Activated CD8-positive, alpha-beta T cell treated with anti-CD3 and anti-CD28 coated beads for 36 hours (primary cell): Measurements from ENCODE around the gene DHFR. TPM values are rescaled to one million over a fixed set of nuclear protein-coding genes. Genes with fewer than 3 reads are reported as not detected.

ENCODE experiments used
- ATAC-seq: fragments of 200-7000 bp; cut with Tn5 transposase; one replicate; pipeline ENCODE4 v1.10.0; 2021; ENCODE audit warnings: mild to moderate bottlenecking, moderate library complexity
- CTCF ChIA-PET: fragments of 350-600 bp; sonication (Branson Sonifier 250); formaldehyde crosslinking; loops from one replicate; lab custom pipeline; 2021; ENCODE audit warnings: antibody characterized with exemption; lab: Charles Lee
- POLR2A ChIA-PET: fragments of 350-600 bp; sonication (Branson Sonifier 250); formaldehyde crosslinking; loops from one replicate; lab custom pipeline; 2021; ENCODE audit warnings: antibody characterized with exemption; lab: Charles Lee
- DNase-seq: peaks from one replicate; pipeline ENCODE4 v3.0.0-alpha.2; 2020
- H3K27ac Mint-ChIP-seq: one replicate; pipeline ENCODE4 v1.8.0; 2021; ENCODE audit warnings: mild to moderate bottlenecking, mixed read lengths
- H3K27me3 Mint-ChIP-seq: one replicate; pipeline ENCODE4 v1.8.0; 2021; ENCODE audit warnings: mixed read lengths
- H3K36me3 Mint-ChIP-seq: one replicate; pipeline ENCODE4 v1.8.0; 2021; ENCODE audit warnings: low read depth, mixed read lengths
- H3K4me1 Mint-ChIP-seq: one replicate; pipeline ENCODE4 v1.8.0; 2021; ENCODE audit warnings: low read depth, mixed read lengths
- H3K4me3 Mint-ChIP-seq: one replicate; pipeline ENCODE4 v1.8.0; 2021; ENCODE audit warnings: mild to moderate bottlenecking, moderate library complexity, mixed read lengths
- H3K9me3 Mint-ChIP-seq: one replicate; pipeline ENCODE4 v1.8.0; 2021; ENCODE audit warnings: mixed read lengths
- CTCF ChIP-seq: fragments of 200-600 bp; IDR thresholded peaks from one replicate; pipeline ENCODE4 v1.8.0; 2022; ENCODE audit warnings: antibody characterized with exemption, mild to moderate bottlenecking
- intact Hi-C: fragments of 100-400 bp; cut with micrococcal nuclease; formaldehyde crosslinking; loops from one replicate; pipeline ENCODE4 v1.10.0; 2022
- total RNA-seq, 2 experiments: library from RNA; stranded (reverse); gene quantifications; one replicate each; pipeline ENCODE4 v1.2.3, GENCODE V29; 2021

DHFR gene
- total RNA-seq, 2 experiments from 2014 or later, result 107 to 109 TPM

GRCh38 chr5:80615266-80615914 is 39.4 kb downstream of the DHFR start:
- ChIA-PET POLR2A (no interaction called here), CTCF (no interaction called here)
- ATAC-seq (no peak), DNase-seq (no peak)
- Mint-ChIP-seq H3K27me3 (no peaks in the 10 kb centered on the region), H3K27ac (no peak overlapping the region), H3K9me3 (peaks cover 1% of the 10 kb centered on the region), H3K4me3 (no peak overlapping the region), H3K36me3 (peaks cover 8% of the 10 kb centered on the region), H3K4me1 (no peaks in the 10 kb centered on the region)
- TF ChIP-seq CTCF, result no peak
- intact Hi-C loops, result no loop called here

GRCh38 chr5:80609692-80610091 is 45.1 kb downstream of the DHFR start:
- H3K4me3 Mint-ChIP-seq, result no peak overlapping the region
- H3K36me3 Mint-ChIP-seq, result peaks cover 5% of the 10 kb centered on the region
- peaks cover 8% of the 10 kb centered on the region for H3K9me3 Mint-ChIP-seq
- ATAC-seq (no peak), DNase-seq (no peak)
- POLR2A ChIA-PET, result no interaction called here
- no peaks in the 10 kb centered on the region for H3K4me1 Mint-ChIP-seq
- no peak overlapping the region for H3K27ac Mint-ChIP-seq
- intact Hi-C loops, result no loop called here
- CTCF ChIA-PET, result no interaction called here
- TF ChIP-seq CTCF, result no peak
- no peaks in the 10 kb centered on the region for H3K27me3 Mint-ChIP-seq

- no peak for ATAC-seq
- ChIA-PET POLR2A (no interaction called here), CTCF (no interaction called here)
- Mint-ChIP-seq H3K27ac (no peak overlapping the region), H3K4me3 (no peak overlapping the region), H3K9me3 (peaks cover 8% of the 10 kb centered on the region), H3K36me3 (peaks cover 5% of the 10 kb centered on the region), H3K27me3 (no peaks in the 10 kb centered on the region), H3K4me1 (no peaks in the 10 kb centered on the region)
- no peak for DNase-seq
- TF ChIP-seq CTCF, result no peak
- intact Hi-C loops, result no loop called here
Measured at GRCh38 chr5:80608731-80609130, 46.1 kb downstream of the DHFR start.

GRCh38 chr5:80607832-80608231 is 47.0 kb downstream of the DHFR start:
- POLR2A ChIA-PET, result no interaction called here
- DNase-seq (no peak), ATAC-seq (no peak)
- Mint-ChIP-seq H3K27me3 (no peaks in the 10 kb centered on the region), H3K9me3 (peaks cover 8% of the 10 kb centered on the region), H3K36me3 (peaks cover 4% of the 10 kb centered on the region), H3K4me1 (no peaks in the 10 kb centered on the region), H3K4me3 (no peak overlapping the region), H3K27ac (no peak overlapping the region)
- CTCF ChIA-PET, result no interaction called here
- intact Hi-C loops, result no loop called here
- TF ChIP-seq CTCF, result no peak

- no peak for ATAC-seq
- Mint-ChIP-seq H3K4me1 (no peaks in the 10 kb centered on the region), H3K9me3 (peaks cover 8% of the 10 kb centered on the region), H3K27ac (no peak overlapping the region), H3K4me3 (no peak overlapping the region), H3K36me3 (peaks cover 4% of the 10 kb centered on the region), H3K27me3 (no peaks in the 10 kb centered on the region)
- ChIA-PET CTCF (no interaction called here), POLR2A (no interaction called here)
- intact Hi-C loops, result no loop called here
- no peak for DNase-seq
- TF ChIP-seq CTCF, result no peak
Measured at GRCh38 chr5:80607343-80607742, 47.4 kb downstream of the DHFR start.
